Caco-2 (cell line): ENCODE data around the gene OOSP4A. TPM values are rescaled to one million over a fixed set of nuclear protein-coding genes. Genes with fewer than 3 reads are reported as not detected.

ENCODE experiments used
- BruUV-seq: library from RNA; stranded (reverse); fragments of 400-500 nt; replicated peaks from 2 replicates; lab custom pipeline; 2021; lab: Mats Ljungman, UMichigan
- CTCF ChIA-PET: fragments of 300-600 bp; sonication (Branson Sonifier 250); formaldehyde crosslinking; loops from one replicate; lab custom pipeline; 2022; ENCODE audit warnings: antibody characterized with exemption; lab: Charles Lee
- POLR2A ChIA-PET: fragments of 300-600 bp; sonication (Branson Sonifier 250); formaldehyde crosslinking; loops from one replicate; lab custom pipeline; 2022; ENCODE audit warnings: antibody characterized with exemption; lab: Charles Lee
- DNase-seq, 2 experiments: peaks; one replicate each; pipeline versions ENCODE4 v3.0.0 to v3.0.0-alpha.2; 2020 to 2022
- H3K27me3 ChIP-seq: replicated peaks from 2 replicates; pipeline ENCODE4 v1.6.0; 2011; ENCODE audit warnings: low read length; ENCODE audit not compliant: control insufficient read depth, insufficient read depth
- H3K36me3 ChIP-seq: 2 replicates; pipeline ENCODE4 v1.5.1; 2011; ENCODE audit warnings: low read length; ENCODE audit not compliant: control insufficient read depth, insufficient read depth
- H3K4me1 ChIP-seq: fragments of 250-450 bp; sonication (Bioruptor Pico); 2 replicates; pipeline ENCODE4 v1.5.1; 2020; ENCODE audit warnings: mild to moderate bottlenecking
- H3K4me3 ChIP-seq: 2 replicates; pipeline ENCODE4 v1.5.1; 2011; ENCODE audit warnings: low read depth, mild to moderate bottlenecking, control low read depth, low read length
- H3K9me3 ChIP-seq: fragments of 250-450 bp; sonication (Bioruptor Pico); 2 replicates; pipeline ENCODE4 v1.5.1; 2020; ENCODE audit warnings: mild to moderate bottlenecking, moderate library complexity
- H3K27ac Mint-ChIP-seq: one replicate; pipeline ENCODE4 v1.8.0; 2022; ENCODE audit warnings: mixed read lengths; ENCODE audit not compliant: unreplicated experiment
- H3K27me3 Mint-ChIP-seq: one replicate; pipeline ENCODE4 v1.8.0; 2022; ENCODE audit warnings: mixed read lengths; ENCODE audit not compliant: insufficient read depth, unreplicated experiment
- H3K36me3 Mint-ChIP-seq: one replicate; pipeline ENCODE4 v1.8.0; 2022; ENCODE audit warnings: mild to moderate bottlenecking, mixed read lengths; ENCODE audit not compliant: insufficient read depth, unreplicated experiment
- H3K4me1 Mint-ChIP-seq: one replicate; pipeline ENCODE4 v1.8.0; 2022; ENCODE audit warnings: low read depth, mixed read lengths; ENCODE audit not compliant: unreplicated experiment
- H3K4me3 Mint-ChIP-seq: one replicate; pipeline ENCODE4 v1.8.0; 2022; ENCODE audit warnings: mild to moderate bottlenecking, moderate library complexity, mixed read lengths; ENCODE audit not compliant: unreplicated experiment
- H3K9me3 Mint-ChIP-seq: one replicate; pipeline ENCODE4 v1.8.0; 2022; ENCODE audit warnings: mixed read lengths; ENCODE audit not compliant: unreplicated experiment
- CTCF ChIP-seq, 2 experiments: fragments of 200-600 bp in 1 of 2; IDR thresholded peaks; 1 replicate in 1 of 2; 2 replicates in 1 of 2; pipeline versions ENCODE4 v1.5.1 to v1.8.0; 2011 to 2022; ENCODE audit warnings: antibody characterized with exemption in 1 of 2, control low read depth in 1 of 2, inconsistent platforms in 1 of 2, low read depth in 1 of 2, low read length in 1 of 2, mild to moderate bottlenecking in 1 of 2, moderate library complexity in 1 of 2; ENCODE audit not compliant: insufficient read depth in 1 of 2, severe bottlenecking in 1 of 2, unreplicated experiment in 1 of 2
- intact Hi-C: fragments of 100-400 bp; cut with micrococcal nuclease; formaldehyde crosslinking; loops from one replicate; pipeline ENCODE4 v1.10.0; 2022; ENCODE audit not compliant: unreplicated experiment
- total RNA-seq: library from RNA; stranded (reverse); gene quantifications from 2 replicates; pipeline ENCODE4 v1.2.3, GENCODE V29; 2022

The OOSP4A gene
- total RNA-seq, 1 experiment from 2014 or later, result not detected

- H3K27ac Mint-ChIP-seq, result no peak overlapping the region
- H3K36me3 Mint-ChIP-seq, result no peaks in the 10 kb centered on the region
- Histone ChIP-seq H3K9me3 (no peaks in the 10 kb centered on the region), H3K27me3 (no peaks in the 10 kb centered on the region), H3K4me1 (no peaks in the 10 kb centered on the region), H3K36me3 (no peaks in the 10 kb centered on the region), H3K4me3 (no peak overlapping the region)
- no peak for TF ChIP-seq CTCF (IDR thresholded peaks at IDR 0.05; ENCODE audit: insufficient read depth in 1 of 2, low read depth in 1 of 2, low read length in 1 of 2, severe bottlenecking in 1 of 2, unreplicated experiment in 1 of 2)
- peaks cover 2% of the 10 kb centered on the region for H3K27me3 Mint-ChIP-seq
- ChIA-PET POLR2A (no interaction called here), CTCF (no interaction called here)
- H3K9me3 Mint-ChIP-seq, result peaks cover 18% of the 10 kb centered on the region
- H3K4me3 Mint-ChIP-seq, result no peak overlapping the region
- DNase-seq, result no peak
- BruUV-seq, result no TSS peak
- intact Hi-C loops, result loop anchor here (10.0 kb wide), 1 partner anchor 60 kb away; the partner anchor contains the start of gene OOSP2
- peaks cover 7% of the 10 kb centered on the region for H3K4me1 Mint-ChIP-seq
Observed at GRCh38 chr11:59984368-59984767, 20.5 kb downstream of the OOSP4A start.

- POLR2A ChIA-PET, result no interaction called here
- no peak for DNase-seq
- TF ChIP-seq CTCF (IDR thresholded peaks at IDR 0.05; ENCODE audit: insufficient read depth in 1 of 2, low read depth in 1 of 2, low read length in 1 of 2, severe bottlenecking in 1 of 2, unreplicated experiment in 1 of 2), result no peak
- Mint-ChIP-seq H3K36me3 (no peaks in the 10 kb centered on the region), H3K27ac (no peak overlapping the region), H3K4me3 (no peak overlapping the region), H3K4me1 (no peaks in the 10 kb centered on the region), H3K27me3 (peaks cover 2% of the 10 kb centered on the region), H3K9me3 (peaks cover 19% of the 10 kb centered on the region)
- no TSS peak for BruUV-seq
- Histone ChIP-seq H3K4me1 (no peaks in the 10 kb centered on the region), H3K4me3 (no peak overlapping the region), H3K36me3 (no peaks in the 10 kb centered on the region), H3K27me3 (no peaks in the 10 kb centered on the region), H3K9me3 (no peaks in the 10 kb centered on the region)
- CTCF ChIA-PET, result no interaction called here
- intact Hi-C loops, result no loop called here
Observed at GRCh38 chr11:59990421-59990820, 26.6 kb downstream of the OOSP4A start.

GRCh38 chr11:59992425-59992824 is 28.6 kb downstream of the OOSP4A start:
- ChIA-PET CTCF (no interaction called here), POLR2A (no interaction called here)
- H3K4me3 Mint-ChIP-seq, result no peak overlapping the region
- intact Hi-C loops, result no loop called here
- no peaks in the 10 kb centered on the region for H3K9me3 ChIP-seq
- H3K36me3 ChIP-seq, result no peaks in the 10 kb centered on the region
- no peaks in the 10 kb centered on the region for H3K4me1 Mint-ChIP-seq
- H3K9me3 Mint-ChIP-seq, result peaks cover 19% of the 10 kb centered on the region
- no peak for TF ChIP-seq CTCF (IDR thresholded peaks at IDR 0.05; ENCODE audit: insufficient read depth in 1 of 2, low read depth in 1 of 2, low read length in 1 of 2, severe bottlenecking in 1 of 2, unreplicated experiment in 1 of 2)
- no peak for DNase-seq
- no TSS peak for BruUV-seq
- no peaks in the 10 kb centered on the region for H3K4me1 ChIP-seq
- no peaks in the 10 kb centered on the region for H3K36me3 Mint-ChIP-seq
- H3K27me3 Mint-ChIP-seq, result peaks cover 4% of the 10 kb centered on the region
- H3K27me3 ChIP-seq, result no peaks in the 10 kb centered on the region
- H3K27ac Mint-ChIP-seq, result no peak overlapping the region
- H3K4me3 ChIP-seq, result no peak overlapping the region
